KOPT-K1 (cell line): ENCODE measurements around the gene ELOVL5.

Experiments
- H3K27ac ChIP-seq: fragments of 200-600 bp; sonication (generic); 2 replicates; pipeline ENCODE4 v1.5.1; 2016; ENCODE audit warnings: antibody characterized with exemption, mild to moderate bottlenecking, low read depth, low read length; ENCODE audit not compliant: poor library complexity, severe bottlenecking
- H3K36me3 ChIP-seq: fragments of 200-600 bp; sonication (generic); 2 replicates; pipeline ENCODE4 v1.5.1; 2017; ENCODE audit warnings: antibody characterized with exemption, mild to moderate bottlenecking, low read length, moderate library complexity; ENCODE audit not compliant: insufficient read depth
- H3K9me3 ChIP-seq: fragments of 200-600 bp; sonication (generic); 2 replicates; pipeline ENCODE4 v1.5.1; 2017; ENCODE audit warnings: antibody characterized with exemption, low read length, mild to moderate bottlenecking; ENCODE audit not compliant: insufficient read depth, poor library complexity, severe bottlenecking

ELOVL5 gene

GRCh38 chr6:53241938-53242337 lies 106.8 kb downstream of the ELOVL5 start:
- no peaks in the 10 kb centered on the region for H3K36me3 ChIP-seq
- no peaks in the 10 kb centered on the region for H3K9me3 ChIP-seq
- H3K27ac ChIP-seq, result no peak overlapping the region

- no peaks in the 10 kb centered on the region for H3K36me3 ChIP-seq
- H3K9me3 ChIP-seq, result no peaks in the 10 kb centered on the region
- H3K27ac ChIP-seq, result no peak overlapping the region
Observed at GRCh38 chr6:53240761-53241160, 108.0 kb downstream of the ELOVL5 start.

GRCh38 chr6:53240139-53240538 lies 108.6 kb downstream of the ELOVL5 start:
- Histone ChIP-seq H3K27ac (no peak overlapping the region), H3K36me3 (no peaks in the 10 kb centered on the region), H3K9me3 (no peaks in the 10 kb centered on the region)

GRCh38 chr6:53239526-53239925 lies 109.2 kb downstream of the ELOVL5 start:
- Histone ChIP-seq H3K9me3 (no peaks in the 10 kb centered on the region), H3K36me3 (no peaks in the 10 kb centered on the region), H3K27ac (no peak overlapping the region)

- no peaks in the 10 kb centered on the region for H3K9me3 ChIP-seq
- no peak overlapping the region for H3K27ac ChIP-seq
- no peaks in the 10 kb centered on the region for H3K36me3 ChIP-seq
Observed at GRCh38 chr6:53238311-53238710, 110.4 kb downstream of the ELOVL5 start.

GRCh38 chr6:53236241-53236640 lies 112.5 kb downstream of the ELOVL5 start:
- H3K27ac ChIP-seq, result no peak overlapping the region

GRCh38 chr6:53235508-53235907 lies 113.2 kb downstream of the ELOVL5 start:
- Histone ChIP-seq H3K36me3 (no peaks in the 10 kb centered on the region), H3K27ac (no peak overlapping the region), H3K9me3 (no peaks in the 10 kb centered on the region)

More at GRCh38 chr6:53236241-53236640, 112.5 kb downstream of the ELOVL5 start:
- H3K9me3 ChIP-seq, result no peaks in the 10 kb centered on the region
- no peaks in the 10 kb centered on the region for H3K36me3 ChIP-seq

- Histone ChIP-seq H3K36me3 (no peaks in the 10 kb centered on the region), H3K27ac (no peak overlapping the region), H3K9me3 (no peaks in the 10 kb centered on the region)
Observed at GRCh38 chr6:53233309-53233708, 115.4 kb downstream of the ELOVL5 start.

- H3K36me3 ChIP-seq, result no peaks in the 10 kb centered on the region
- H3K9me3 ChIP-seq, result no peaks in the 10 kb centered on the region
- no peak overlapping the region for H3K27ac ChIP-seq
Observed at GRCh38 chr6:53230775-53231467, 117.8 kb downstream of the ELOVL5 start.

GRCh38 chr6:53227847-53228246 lies 120.9 kb downstream of the ELOVL5 start:
- Histone ChIP-seq H3K9me3 (no peaks in the 10 kb centered on the region), H3K27ac (no peak overlapping the region), H3K36me3 (no peaks in the 10 kb centered on the region)

GRCh38 chr6:53220605-53221004 lies 128.1 kb downstream of the ELOVL5 start:
- Histone ChIP-seq H3K27ac (no peak overlapping the region), H3K9me3 (no peaks in the 10 kb centered on the region), H3K36me3 (no peaks in the 10 kb centered on the region)
